Pulmonary artery endothelial cell (primary cell): ENCODE measurements around the gene CYS1. TPM values are rescaled to one million over a fixed set of nuclear protein-coding genes. Genes with fewer than 3 reads are reported as not detected.

Experiments used
- DNase-seq: peaks from one replicate; pipeline ENCODE4 v3.0.0-alpha.2; 2011; ENCODE audit warnings: low read depth, low spot score
- total RNA-seq: library from RNA; depleted of rRNA; stranded (reverse); fragments of >200 nt; gene quantifications from 2 replicates; pipeline ENCODE4 v1.2.3, GENCODE V29; 2014

CYS1 gene
- total RNA-seq, 1 donor from 2014 or later, result 0.07 TPM

GRCh38 chr2:10072656-10073480, 7.3 kb downstream of the CYS1 start:
- peak; percentile 41 for DNase-seq

DNA sequence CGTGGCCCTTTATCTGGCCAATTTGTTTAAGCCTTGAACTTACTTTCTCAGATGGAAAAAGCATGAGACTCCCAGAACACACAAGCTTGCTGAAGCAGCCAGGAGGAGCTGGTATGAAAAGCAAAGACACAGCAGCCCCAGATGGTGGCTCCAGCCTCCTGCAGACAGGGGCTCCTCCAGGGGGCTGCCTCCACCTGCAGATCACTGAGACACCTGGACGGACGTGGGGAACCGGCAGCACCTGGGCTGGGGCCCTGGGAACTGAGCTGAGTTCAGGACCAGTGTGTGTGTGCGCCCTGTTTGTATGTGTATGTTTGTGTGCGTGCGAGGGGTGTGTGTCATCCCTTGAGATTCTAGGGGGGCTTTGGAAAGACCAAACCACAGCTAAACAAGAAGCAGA, 8.6 kb downstream of the CYS1 start:
- no peak for DNase-seq

DNA sequence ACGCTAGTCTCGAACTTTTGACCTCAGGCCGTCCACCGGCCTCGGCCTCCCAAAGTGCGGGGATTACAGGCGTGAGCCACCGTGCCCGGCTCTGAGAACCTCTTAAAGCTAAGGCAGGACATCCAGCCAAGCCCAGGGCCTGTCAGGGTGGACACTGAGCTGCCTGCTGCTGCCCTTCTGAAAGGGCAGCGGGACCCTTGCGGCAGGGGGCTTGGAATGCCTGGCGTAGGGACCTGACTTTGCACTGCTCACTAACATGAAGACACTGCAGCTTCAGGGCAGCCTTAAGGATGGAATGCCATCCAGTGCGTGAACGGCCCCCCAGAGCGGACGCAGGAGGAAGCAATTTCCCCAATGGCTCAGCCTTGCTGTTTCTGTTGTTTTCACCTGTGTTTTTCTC, 9.0 kb downstream of the CYS1 start:
- no peak for DNase-seq

DNA sequence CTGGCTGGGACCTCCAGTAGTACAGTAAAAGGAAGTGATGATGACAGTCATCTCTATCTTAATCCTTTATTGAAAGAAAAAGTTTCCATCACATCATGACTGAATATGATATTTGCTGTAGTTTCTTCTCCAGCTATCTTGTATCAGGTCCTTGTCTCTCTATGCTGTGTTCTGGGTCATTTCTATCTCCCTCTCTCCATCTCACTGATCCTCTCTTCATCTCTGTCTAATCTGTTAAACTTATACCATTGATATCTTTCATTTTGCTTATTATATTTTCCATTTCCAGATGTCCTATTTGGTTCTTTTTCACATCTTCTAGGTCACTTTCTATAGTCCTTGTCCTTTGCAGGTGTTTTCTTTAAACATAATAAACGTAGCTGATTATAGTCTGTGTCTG, 12.3 kb downstream of the CYS1 start:
- DNase-seq, result no peak

GRCh38 chr2:10067330-10067729, 12.9 kb downstream of the CYS1 start:
- no peak for DNase-seq

- no peak for DNase-seq
Measured at GRCh38 chr2:10065773-10066055, 14.5 kb downstream of the CYS1 start.

- no peak for DNase-seq
Measured at GRCh38 chr2:10064932-10065772, 15.1 kb downstream of the CYS1 start.

- DNase-seq, result no peak
Measured at GRCh38 chr2:10063566-10063965, 16.6 kb downstream of the CYS1 start.

GRCh38 chr2:10062931-10063365, 17.3 kb downstream of the CYS1 start:
- DNase-seq, result no peak

DNA sequence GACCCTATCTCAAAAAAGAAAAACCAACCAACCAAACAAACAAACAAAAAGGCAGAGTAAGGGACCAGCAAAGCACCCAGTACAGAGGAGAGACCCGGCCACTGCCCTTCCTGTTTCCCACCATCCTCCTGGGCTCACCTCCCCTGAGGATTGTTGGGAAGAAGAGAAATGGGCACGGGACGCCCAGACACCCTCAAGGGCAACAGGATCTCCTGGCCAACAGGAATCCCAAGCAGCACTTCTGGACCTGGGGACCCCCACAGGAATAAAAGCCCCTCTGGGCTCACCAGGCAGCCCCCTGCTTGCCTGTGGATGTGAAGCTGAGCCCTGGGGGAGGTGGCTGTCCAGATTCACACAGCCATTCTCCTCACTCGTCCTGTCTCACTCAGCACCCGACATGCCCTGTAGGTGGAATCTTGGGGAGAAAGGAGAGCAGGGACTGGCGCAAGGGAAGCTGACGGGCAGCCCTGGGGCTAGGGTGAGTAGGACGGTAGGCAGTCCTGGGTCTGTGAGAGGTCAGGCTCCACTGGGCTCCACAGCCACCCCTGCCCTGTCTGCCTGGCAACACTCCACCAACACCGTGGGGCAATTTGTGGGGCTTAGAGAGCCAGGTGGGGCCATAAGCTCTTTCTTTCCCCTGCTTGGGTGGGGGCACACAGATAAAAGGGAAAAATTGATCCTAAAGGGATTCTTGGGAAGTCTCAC, 18.8 kb downstream of the CYS1 start:
- no peak for DNase-seq

GRCh38 chr2:10059552-10060335, 20.5 kb downstream of the CYS1 start:
- no peak for DNase-seq

DNA sequence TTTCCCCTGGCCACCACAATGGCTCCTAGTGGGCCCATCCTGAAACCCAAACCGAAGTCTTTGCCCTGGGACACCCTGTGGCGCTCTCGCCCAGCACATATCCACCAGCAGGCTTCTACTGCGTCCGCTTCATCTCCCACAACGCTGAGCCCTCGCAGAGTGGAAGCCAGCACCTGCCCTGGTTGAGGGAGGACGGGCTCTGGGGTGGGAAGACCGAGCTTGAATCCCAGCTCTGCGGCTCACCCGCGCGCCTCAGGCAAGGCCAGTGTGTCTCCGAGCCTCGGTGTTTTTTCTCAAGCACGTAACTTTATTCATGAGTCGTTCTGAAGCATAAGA, 21.2 kb downstream of the CYS1 start:
- DNase-seq, result no peak

DNA sequence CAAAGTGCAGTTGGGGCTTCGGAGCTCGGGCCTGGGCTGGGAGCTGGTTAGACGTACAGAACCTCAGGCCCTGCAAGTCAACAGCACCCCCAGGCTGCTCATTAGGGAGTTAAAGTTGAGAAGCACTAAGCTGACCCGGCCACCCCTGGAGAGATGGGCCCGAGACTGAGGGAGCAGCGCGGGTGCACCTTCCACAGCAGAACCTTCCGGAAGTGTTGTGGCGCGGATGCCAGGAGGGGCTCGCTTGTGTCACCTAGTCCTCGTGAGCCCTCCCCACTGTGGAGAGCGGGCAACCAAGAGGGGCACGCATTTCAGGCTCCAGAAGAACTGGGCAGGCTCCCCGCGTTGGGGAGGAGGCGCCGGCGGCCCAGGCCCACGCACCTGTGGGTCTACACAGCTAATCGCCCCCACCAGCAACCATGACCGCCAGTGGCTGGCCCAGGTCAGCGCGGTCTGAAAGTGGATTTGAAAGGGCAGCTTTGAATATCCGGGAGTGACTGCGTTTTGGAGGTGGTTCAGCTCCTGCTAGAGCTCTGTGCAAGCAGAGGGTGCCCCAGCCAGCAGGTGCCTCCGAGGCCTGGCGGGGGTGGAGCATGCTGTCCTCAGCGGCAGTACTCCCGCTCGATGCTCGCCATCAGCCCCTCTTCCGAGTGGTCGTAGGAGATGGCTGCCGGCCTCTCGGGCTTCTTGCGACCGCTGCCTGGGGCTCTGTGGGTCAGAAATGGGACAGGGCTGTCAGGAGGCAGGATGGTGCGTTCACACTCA, 21.8 kb downstream of the CYS1 start:
- no peak for DNase-seq

GRCh38 chr2:10057231-10058107, 22.7 kb downstream of the CYS1 start:
- DNase-seq, result no peak

DNA sequence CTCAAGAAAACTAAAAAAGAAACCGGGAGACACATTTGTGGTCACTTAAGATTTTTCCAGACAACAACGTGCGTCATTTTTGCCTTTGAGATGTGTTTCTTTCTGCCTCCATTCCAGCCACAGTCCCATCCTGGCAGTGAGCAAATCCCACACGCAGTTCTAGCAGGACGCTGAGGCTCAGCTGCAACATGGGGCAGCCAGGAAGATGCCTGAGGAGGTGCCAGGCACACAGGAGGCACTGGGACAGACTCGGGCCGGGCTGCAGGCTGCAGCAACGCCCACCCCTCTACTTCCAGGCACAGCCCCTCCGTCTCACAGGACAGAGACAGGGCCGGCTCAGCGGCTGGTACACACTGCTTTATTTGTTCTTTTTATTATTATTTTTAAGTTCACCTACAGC, 23.8 kb downstream of the CYS1 start:
- DNase-seq, result no peak

- no peak for DNase-seq
Measured at GRCh38 chr2:10054976-10055375, 25.2 kb downstream of the CYS1 start.

GRCh38 chr2:10054424-10054823, 25.8 kb downstream of the CYS1 start:
- no peak for DNase-seq

DNA sequence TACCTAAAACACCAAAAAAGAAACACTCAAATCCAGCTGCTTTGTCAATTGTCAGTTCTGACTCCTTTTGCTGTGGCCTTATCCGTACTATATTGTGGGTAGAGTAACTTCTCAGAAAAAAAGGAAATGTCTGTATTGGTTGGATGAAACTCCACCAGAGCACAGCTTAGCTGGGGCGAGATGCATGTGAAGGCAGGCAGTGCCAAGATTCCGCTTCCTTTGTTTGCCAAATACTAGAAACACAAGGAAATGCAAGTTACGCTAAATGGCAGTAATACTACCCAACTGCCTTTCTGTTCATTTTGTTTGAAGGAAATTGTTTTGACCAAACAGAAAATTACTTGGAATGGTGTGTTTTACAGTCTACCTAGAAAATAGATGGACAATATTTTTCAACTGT, 26.9 kb downstream of the CYS1 start:
- DNase-seq, result no peak

DNA sequence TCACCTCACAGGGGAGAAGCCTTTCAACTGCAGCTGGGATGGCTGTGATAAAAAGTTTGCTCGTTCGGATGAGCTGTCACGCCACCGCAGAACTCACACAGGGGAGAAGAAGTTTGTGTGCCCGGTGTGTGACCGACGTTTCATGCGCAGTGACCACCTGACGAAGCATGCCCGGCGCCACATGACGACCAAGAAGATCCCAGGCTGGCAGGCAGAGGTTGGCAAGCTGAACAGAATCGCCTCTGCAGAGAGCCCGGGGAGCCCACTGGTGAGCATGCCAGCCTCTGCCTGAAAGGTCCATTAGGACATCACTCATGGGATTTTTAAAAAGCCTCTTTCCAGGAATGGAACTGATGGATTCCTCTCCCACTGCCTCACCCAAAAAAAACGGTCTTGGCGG, 28.0 kb downstream of the CYS1 start:
- no peak for DNase-seq
